ENCODE measurements around the gene TTLL6. TPM values are rescaled to one million over a fixed set of nuclear protein-coding genes. Genes with fewer than 3 reads are reported as not detected.
A peak's percentile ranks its signal among the peaks of the same experiment; 100 is the strongest.

The TTLL6 gene
- total and polyA plus RNA-seq, 9 of the 15 experiments (the other 6 are each of a cell fraction or from before 2014, with no cell fraction given) = 0.05 TPM; not detected in 8

DNA sequence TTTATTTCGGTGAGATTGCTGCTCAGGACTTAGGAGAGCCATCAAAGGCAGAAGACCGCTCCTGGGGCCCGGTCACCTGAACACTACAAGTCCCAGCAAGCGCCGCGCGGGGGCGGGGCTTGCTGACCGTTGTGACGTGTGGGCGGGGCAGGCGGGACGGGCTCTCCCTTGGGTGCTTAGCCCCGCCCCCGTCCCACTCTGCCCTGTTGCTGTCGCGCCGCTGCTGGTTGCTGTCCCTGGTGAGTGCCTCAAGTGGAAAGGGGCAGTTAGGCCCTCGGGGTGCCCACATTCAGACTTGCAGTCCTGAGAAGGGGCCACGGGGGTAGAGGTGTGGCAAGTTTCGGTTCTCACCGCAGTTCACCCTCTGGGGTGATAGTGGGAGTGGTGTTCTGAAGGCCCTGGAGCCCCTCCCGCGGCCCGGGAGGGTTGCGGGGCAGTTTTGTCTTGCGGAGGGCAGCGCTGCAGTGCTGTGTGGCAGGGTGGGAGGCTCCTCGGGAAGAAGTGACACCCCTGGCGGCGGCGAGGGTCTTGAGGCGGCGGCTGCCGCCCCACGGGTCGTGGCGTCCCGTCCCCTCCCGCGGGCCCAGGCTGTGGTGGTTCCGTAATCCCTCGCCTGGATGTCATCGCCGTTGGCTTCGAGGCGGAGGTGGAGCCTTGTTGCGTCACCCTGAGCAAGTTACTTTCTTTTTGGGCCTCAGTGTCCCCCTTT, 14.0 kb upstream of the TTLL6 start, which contains the start of gene CALCOCO2 (continued):
- TF ChIP-seq PCBP1 (IDR thresholded peaks at IDR 0.05; ENCODE audit: low read depth, low read length, poor library complexity, severe bottlenecking) = peak; percentile 72
- TF ChIP-seq LARP7 (IDR thresholded peaks at IDR 0.05) = no peak
- TF ChIP-seq ETV1 (tag; conservative IDR thresholded peaks at IDR 0.05; ENCODE audit: low read depth) = no peak
- TF ChIP-seq, protein P1, sequence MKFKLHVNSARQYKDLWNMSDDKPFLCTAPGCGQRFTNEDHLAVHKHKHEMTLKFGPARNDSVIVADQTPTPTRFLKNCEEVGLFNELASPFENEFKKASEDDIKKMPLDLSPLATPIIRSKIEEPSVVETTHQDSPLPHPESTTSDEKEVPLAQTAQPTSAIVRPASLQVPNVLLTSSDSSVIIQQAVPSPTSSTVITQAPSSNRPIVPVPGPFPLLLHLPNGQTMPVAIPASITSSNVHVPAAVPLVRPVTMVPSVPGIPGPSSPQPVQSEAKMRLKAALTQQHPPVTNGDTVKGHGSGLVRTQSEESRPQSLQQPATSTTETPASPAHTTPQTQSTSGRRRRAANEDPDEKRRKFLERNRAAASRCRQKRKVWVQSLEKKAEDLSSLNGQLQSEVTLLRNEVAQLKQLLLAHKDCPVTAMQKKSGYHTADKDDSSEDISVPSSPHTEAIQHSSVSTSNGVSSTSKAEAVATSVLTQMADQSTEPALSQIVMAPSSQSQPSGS (CRISPR knock-in tag; IDR thresholded peaks at IDR 0.05) = no peak
- TF ChIP-seq CCAR2 (IDR thresholded peaks at IDR 0.05; ENCODE audit: low read depth, low read length) = no peak
- TF ChIP-seq ZNF354B (CRISPR knock-in tag; IDR thresholded peaks at IDR 0.05) = no peak
- TF ChIP-seq ZNF695 (CRISPR knock-in tag; IDR thresholded peaks at IDR 0.05) = no peak
- peak; percentile 32; the same call in 1 of the 2 replicates for TF ChIP-seq L3MBTL2 (IDR thresholded peaks at IDR 0.05)
- TF ChIP-seq GABPB2 (CRISPR knock-in tag; conservative IDR thresholded peaks at IDR 0.05) = no peak
- peak; percentile 29; the same call in 1 of the 2 replicates for TF ChIP-seq ZNF12 (CRISPR knock-in tag; IDR thresholded peaks at IDR 0.05)
- no peak for TF ChIP-seq MXI1 (IDR thresholded peaks at IDR 0.05; ENCODE audit: low read depth, low read length)
- TF ChIP-seq, protein P2, sequence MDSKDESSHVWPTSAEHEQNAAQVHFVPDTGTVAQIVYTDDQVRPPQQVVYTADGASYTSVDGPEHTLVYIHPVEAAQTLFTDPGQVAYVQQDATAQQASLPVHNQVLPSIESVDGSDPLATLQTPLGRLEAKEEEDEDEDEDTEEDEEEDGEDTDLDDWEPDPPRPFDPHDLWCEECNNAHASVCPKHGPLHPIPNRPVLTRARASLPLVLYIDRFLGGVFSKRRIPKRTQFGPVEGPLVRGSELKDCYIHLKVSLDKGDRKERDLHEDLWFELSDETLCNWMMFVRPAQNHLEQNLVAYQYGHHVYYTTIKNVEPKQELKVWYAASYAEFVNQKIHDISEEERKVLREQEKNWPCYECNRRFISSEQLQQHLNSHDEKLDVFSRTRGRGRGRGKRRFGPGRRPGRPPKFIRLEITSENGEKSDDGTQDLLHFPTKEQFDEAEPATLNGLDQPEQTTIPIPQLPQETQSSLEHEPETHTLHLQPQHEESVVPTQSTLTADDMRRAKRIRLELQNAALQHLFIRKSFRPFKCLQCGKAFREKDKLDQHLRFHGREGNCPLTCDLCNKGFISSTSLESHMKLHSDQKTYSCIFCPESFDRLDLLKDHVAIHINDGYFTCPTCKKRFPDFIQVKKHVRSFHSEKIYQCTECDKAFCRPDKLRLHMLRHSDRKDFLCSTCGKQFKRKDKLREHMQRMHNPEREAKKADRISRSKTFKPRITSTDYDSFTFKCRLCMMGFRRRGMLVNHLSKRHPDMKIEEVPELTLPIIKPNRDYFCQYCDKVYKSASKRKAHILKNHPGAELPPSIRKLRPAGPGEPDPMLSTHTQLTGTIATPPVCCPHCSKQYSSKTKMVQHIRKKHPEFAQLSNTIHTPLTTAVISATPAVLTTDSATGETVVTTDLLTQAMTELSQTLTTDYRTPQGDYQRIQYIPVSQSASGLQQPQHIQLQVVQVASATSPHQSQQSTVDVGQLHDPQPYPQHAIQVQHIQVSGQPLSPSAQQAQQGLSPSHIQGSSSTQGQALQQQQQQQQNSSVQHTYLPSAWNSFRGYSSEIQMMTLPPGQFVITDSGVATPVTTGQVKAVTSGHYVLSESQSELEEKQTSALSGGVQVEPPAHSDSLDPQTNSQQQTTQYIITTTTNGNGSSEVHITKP (IDR thresholded peaks at IDR 0.05; ENCODE audit: partially characterized antibody) = peak; percentile 10
- no peak for TF ChIP-seq THRAP3 (IDR thresholded peaks at IDR 0.05; ENCODE audit: borderline replicate concordance)
- no peak for TF ChIP-seq KLF6 (CRISPR knock-in tag; IDR thresholded peaks at IDR 0.05; ENCODE audit: borderline replicate concordance)
- TF ChIP-seq ZNF184 (CRISPR knock-in tag; IDR thresholded peaks at IDR 0.05) = no peak
- no peak for TF ChIP-seq KDM1A (IDR thresholded peaks at IDR 0.05)
- TF ChIP-seq, protein P3, sequence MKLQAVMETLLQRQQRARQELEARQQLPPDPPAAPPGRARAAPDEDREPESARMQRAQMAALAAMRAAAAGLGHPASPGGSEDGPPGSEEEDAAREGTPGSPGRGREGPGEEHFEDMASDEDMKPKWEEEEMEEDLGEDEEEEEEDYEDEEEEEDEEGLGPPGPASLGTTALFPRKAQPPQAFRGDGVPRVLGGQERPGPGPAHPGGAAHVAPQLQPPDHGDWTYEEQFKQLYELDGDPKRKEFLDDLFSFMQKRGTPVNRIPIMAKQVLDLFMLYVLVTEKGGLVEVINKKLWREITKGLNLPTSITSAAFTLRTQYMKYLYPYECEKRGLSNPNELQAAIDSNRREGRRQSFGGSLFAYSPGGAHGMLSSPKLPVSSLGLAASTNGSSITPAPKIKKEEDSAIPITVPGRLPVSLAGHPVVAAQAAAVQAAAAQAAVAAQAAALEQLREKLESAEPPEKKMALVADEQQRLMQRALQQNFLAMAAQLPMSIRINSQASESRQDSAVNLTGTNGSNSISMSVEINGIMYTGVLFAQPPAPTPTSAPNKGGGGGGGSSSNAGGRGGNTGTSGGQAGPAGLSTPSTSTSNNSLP (IDR thresholded peaks at IDR 0.05; ENCODE audit: borderline replicate concordance, low read depth, low read length) = no peak
- no peak for TF ChIP-seq DDX20 (tag; IDR thresholded peaks at IDR 0.05; ENCODE audit: low read depth)
- TF ChIP-seq U2AF2 (optimal IDR thresholded peaks at IDR 0.05; ENCODE audit: low read depth, low read length) = no peak
- no peak for TF ChIP-seq ZNF347 (CRISPR knock-in tag; IDR thresholded peaks at IDR 0.05; ENCODE audit: low read depth)
- no peak for TF ChIP-seq TBL1XR1 (IDR thresholded peaks at IDR 0.05; ENCODE audit: low read length in 2 of 2)
- no peak for TF ChIP-seq C11orf30 (IDR thresholded peaks at IDR 0.05; ENCODE audit: low read depth)
- TF ChIP-seq LCOR (CRISPR knock-in tag; IDR thresholded peaks at IDR 0.05) = no peak
- TF ChIP-seq KAT2B (IDR thresholded peaks at IDR 0.05; ENCODE audit: low read depth, low read length) = no peak
- TF ChIP-seq CBFA2T3 (IDR thresholded peaks at IDR 0.05) = no peak
